ENCODE data around the gene NUDT4.

GRCh38 chr12:93336291-93336741 is 41.4 kb upstream of the NUDT4 start:
- TF ChIP-seq CTCF (conservative IDR thresholded peaks at IDR 0.05; ENCODE audit: low read depth, low read length), result no peak
- no peak for TF ChIP-seq EZH2 (IDR thresholded peaks at IDR 0.05; ENCODE audit: borderline replicate concordance, low read depth, low read length, poor library complexity, severe bottlenecking)
